GM23248 (cell line): Measurements from ENCODE around the gene KRT83. TPM values are rescaled to one million over a fixed set of nuclear protein-coding genes. Genes with fewer than 3 reads are reported as not detected.

Source experiments
- DNase-seq: peaks from one replicate; pipeline ENCODE4 v3.0.0-alpha.2; 2015
- H2AFZ ChIP-seq: fragments of 200-600 bp; sonication (generic); 2 replicates; pipeline ENCODE4 v1.6.1; 2016; ENCODE audit warnings: antibody characterized with exemption
- H3F3A ChIP-seq: fragments of 200-600 bp; sonication (generic); 2 replicates; pipeline ENCODE4 v1.6.1; 2016; ENCODE audit warnings: mild to moderate bottlenecking, antibody characterized with exemption, mixed run types; ENCODE audit not compliant: insufficient read depth
- H3K27ac ChIP-seq: fragments of 200-600 bp; sonication (generic); 2 replicates; pipeline ENCODE4 v1.5.1; 2016; ENCODE audit warnings: mild to moderate bottlenecking
- H3K27me3 ChIP-seq: fragments of 200-600 bp; sonication (generic); replicated peaks from 2 replicates; pipeline ENCODE4 v1.6.1; 2016; ENCODE audit warnings: mild to moderate bottlenecking; ENCODE audit not compliant: insufficient read depth
- H3K36me3 ChIP-seq: fragments of 200-600 bp; sonication (generic); 2 replicates; pipeline ENCODE4 v1.6.1; 2016; ENCODE audit warnings: low read depth, mild to moderate bottlenecking
- H3K4me1 ChIP-seq: fragments of 200-600 bp; sonication (generic); 2 replicates; pipeline ENCODE4 v1.6.1; 2016; ENCODE audit warnings: mild to moderate bottlenecking; ENCODE audit not compliant: insufficient read depth
- H3K4me2 ChIP-seq: fragments of 200-600 bp; sonication (generic); one replicate; pipeline ENCODE4 v1.6.1; 2016; ENCODE audit warnings: mild to moderate bottlenecking; ENCODE audit not compliant: unreplicated experiment
- H3K4me3 ChIP-seq: fragments of 200-600 bp; sonication (generic); 2 replicates; pipeline ENCODE4 v1.5.1; 2016; ENCODE audit warnings: mild to moderate bottlenecking
- H3K79me2 ChIP-seq: fragments of 200-600 bp; sonication (generic); 2 replicates; pipeline ENCODE4 v1.6.1; 2016; ENCODE audit warnings: mild to moderate bottlenecking; ENCODE audit not compliant: insufficient read depth
- H3K9ac ChIP-seq: fragments of 200-600 bp; sonication (generic); 2 replicates; pipeline ENCODE4 v1.6.1; 2016; ENCODE audit warnings: mild to moderate bottlenecking
- H3K9me2 ChIP-seq: fragments of 200-600 bp; sonication (generic); 2 replicates; pipeline ENCODE4 v1.6.1; 2016; ENCODE audit warnings: mixed run types, mild to moderate bottlenecking, moderate library complexity; ENCODE audit not compliant: insufficient read depth
- H3K9me3 ChIP-seq: fragments of 200-600 bp; sonication (generic); one replicate; pipeline ENCODE4 v1.6.1; 2017; ENCODE audit warnings: low read depth
- H4K20me1 ChIP-seq: fragments of 200-600 bp; sonication (generic); 2 replicates; pipeline ENCODE4 v1.6.0; 2016; ENCODE audit not compliant: insufficient read depth
- EZH2 ChIP-seq: fragments of 200-600 bp; sonication (generic); IDR thresholded peaks from 2 replicates; pipeline ENCODE4 v1.6.1; 2018; ENCODE audit warnings: antibody characterized with exemption, mild to moderate bottlenecking; ENCODE audit not compliant: insufficient read depth, poor library complexity, severe bottlenecking
- EZH2phosphoT487 ChIP-seq: fragments of 200-600 bp; sonication (generic); IDR thresholded peaks from 2 replicates; pipeline ENCODE4 v1.6.1; 2018; ENCODE audit warnings: antibody characterized with exemption, moderate library complexity, mild to moderate bottlenecking, low read depth; ENCODE audit not compliant: insufficient read depth
- WGBS, 2 experiments: methylation state at CpG; one replicate each; pipeline ENCODE4 v1.1.6; 2015 to 2017; ENCODE audit warnings: low lambda C conversion rate in 2 of 2, low coverage in 1 of 2; ENCODE audit errors: missing lambda C conversion rate in 2 of 2; 5-methylcytosine and 5-hydroxymethylcytosine counted together
- in situ Hi-C: fragments of 300-500 bp; cut with MboI; formaldehyde crosslinking; loops from 2 replicates; pipeline ENCODE4 v1.15.0; 2020
- polyA plus RNA-seq: library from polyadenylated mRNA; unstranded; fragments of >200 nt; fragmentation: Nextera tagmentation; extraction: Ambion mirVana; gene quantifications from 2 replicates; pipeline ENCODE4 v1.2.1, GENCODE V29; 2016
- total RNA-seq: library from RNA; depleted of rRNA; stranded (reverse); fragments of >200 nt; shearing (Covaris generic); gene quantifications from 2 replicates; pipeline ENCODE4 v1.2.3, GENCODE V29; 2014

KRT83 gene
- total and polyA plus RNA-seq, 2 experiments from 2014 or later = not detected

DNA sequence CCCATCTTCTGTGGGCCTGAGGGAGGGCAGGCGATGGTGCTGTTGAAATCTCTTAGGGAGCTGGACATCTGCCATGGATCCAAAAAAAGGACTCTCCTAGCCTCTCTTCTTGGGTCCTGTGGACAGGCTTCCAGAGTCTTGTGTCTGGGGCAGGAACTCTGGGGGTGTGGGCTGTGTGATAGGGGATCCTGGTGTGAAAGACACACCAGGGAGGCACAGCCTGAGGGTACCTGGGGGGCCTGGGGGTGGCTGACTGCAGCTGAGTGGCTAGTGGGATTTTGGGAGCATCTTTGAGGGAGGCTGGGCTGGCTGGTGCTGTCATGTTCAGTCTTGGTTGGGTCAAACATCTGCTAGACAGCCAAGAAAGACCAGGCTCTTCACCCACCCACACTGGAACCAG, 1.8 kb upstream of the KRT83 start:
- Histone ChIP-seq H2AFZ (no peak overlapping the region), H3K27me3 (peaks cover 30% of the 10 kb centered on the region), H3K4me3 (no peak overlapping the region), H3F3A (no peaks in the 10 kb centered on the region), H3K9me2 (no peaks in the 10 kb centered on the region), H4K20me1 (no peaks in the 10 kb centered on the region), H3K4me2 (no peak overlapping the region), H3K4me1 (no peaks in the 10 kb centered on the region), H3K9me3 (no peaks in the 10 kb centered on the region), H3K27ac (no peak overlapping the region), H3K79me2 (no peaks in the 10 kb centered on the region), H3K9ac (no peak overlapping the region), H3K36me3 (no peaks in the 10 kb centered on the region)
- DNase-seq = no peak
- no peak for TF ChIP-seq EZH2phosphoT487
- TF ChIP-seq EZH2 = no peak
- WGBS, 2 experiments = 28% methylated on average over 1 of the region's 1 CpG
- in situ Hi-C loops = no loop called here

DNA sequence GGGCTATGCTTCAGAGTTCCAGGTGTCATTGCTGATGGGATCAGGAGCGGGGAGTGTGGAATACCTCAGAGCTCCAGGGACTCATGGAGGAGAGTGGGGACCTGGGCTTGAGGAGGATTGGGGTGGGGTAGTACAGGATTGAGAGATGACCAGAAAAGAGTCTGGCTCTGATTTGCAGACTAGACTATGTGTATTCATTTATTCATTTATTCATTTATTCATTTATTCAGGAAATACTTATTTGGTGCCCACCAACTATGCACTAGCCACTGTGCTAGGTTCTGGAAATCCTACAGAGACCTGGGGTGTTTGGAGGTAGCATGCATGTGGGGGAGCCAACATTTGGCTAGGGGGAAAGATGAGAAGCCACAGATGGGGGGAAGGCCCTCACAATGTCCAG, 871 bp upstream of the KRT83 start:
- no peak overlapping the region for H3K4me3 ChIP-seq
- H3K4me2 ChIP-seq = no peak overlapping the region
- H2AFZ ChIP-seq = no peak overlapping the region
- no peaks in the 10 kb centered on the region for H3K9me2 ChIP-seq
- H3K36me3 ChIP-seq = no peaks in the 10 kb centered on the region
- no peaks in the 10 kb centered on the region for H3F3A ChIP-seq
- H3K9me3 ChIP-seq = no peaks in the 10 kb centered on the region
- 87 to 91% methylated on average over 1 of the region's 1 CpG for WGBS, 2 experiments
- TF ChIP-seq EZH2phosphoT487 (no peak), EZH2 (no peak)
- DNase-seq = no peak
- H4K20me1 ChIP-seq = no peaks in the 10 kb centered on the region
- in situ Hi-C loops = no loop called here
- H3K27ac ChIP-seq = no peak overlapping the region
- no peak overlapping the region for H3K9ac ChIP-seq
- no peaks in the 10 kb centered on the region for H3K79me2 ChIP-seq
- H3K27me3 ChIP-seq = peaks cover 30% of the 10 kb centered on the region
- H3K4me1 ChIP-seq = no peaks in the 10 kb centered on the region

DNA sequence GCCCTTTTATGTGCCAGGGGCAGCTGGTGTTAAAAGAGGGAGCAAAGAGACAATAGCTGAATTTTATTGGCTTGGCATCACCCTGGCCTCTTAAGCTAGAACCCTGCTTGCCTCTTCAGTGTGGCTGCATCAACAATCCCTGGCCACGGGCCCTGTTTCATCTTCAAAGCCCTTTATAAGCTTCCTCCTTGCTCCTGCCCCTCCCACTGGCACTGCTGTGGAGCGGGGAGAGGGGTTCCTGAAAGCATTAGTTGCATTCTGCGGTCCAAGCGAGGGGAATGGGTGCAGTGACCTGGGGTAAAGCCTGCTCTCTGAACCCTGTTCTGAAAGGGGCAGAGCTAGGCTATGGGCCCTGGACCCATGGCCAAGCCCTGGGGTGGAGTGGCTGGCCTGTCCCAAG, 220 bp upstream of the KRT83 start:
- Histone ChIP-seq H3K4me2 (no peak overlapping the region), H4K20me1 (no peaks in the 10 kb centered on the region), H3K9me3 (no peaks in the 10 kb centered on the region), H3K27me3 (peaks cover 30% of the 10 kb centered on the region), H3K9me2 (no peaks in the 10 kb centered on the region), H3K27ac (no peak overlapping the region), H3K4me3 (no peak overlapping the region), H3K36me3 (no peaks in the 10 kb centered on the region), H3F3A (no peaks in the 10 kb centered on the region), H2AFZ (no peak overlapping the region), H3K79me2 (no peaks in the 10 kb centered on the region), H3K9ac (no peak overlapping the region), H3K4me1 (no peaks in the 10 kb centered on the region)
- in situ Hi-C loops = no loop called here
- no peak for DNase-seq
- TF ChIP-seq EZH2 = no peak
- no peak for TF ChIP-seq EZH2phosphoT487
- 58 to 62% methylated on average over 4 of the region's 4 CpGs for WGBS, 2 experiments

DNA sequence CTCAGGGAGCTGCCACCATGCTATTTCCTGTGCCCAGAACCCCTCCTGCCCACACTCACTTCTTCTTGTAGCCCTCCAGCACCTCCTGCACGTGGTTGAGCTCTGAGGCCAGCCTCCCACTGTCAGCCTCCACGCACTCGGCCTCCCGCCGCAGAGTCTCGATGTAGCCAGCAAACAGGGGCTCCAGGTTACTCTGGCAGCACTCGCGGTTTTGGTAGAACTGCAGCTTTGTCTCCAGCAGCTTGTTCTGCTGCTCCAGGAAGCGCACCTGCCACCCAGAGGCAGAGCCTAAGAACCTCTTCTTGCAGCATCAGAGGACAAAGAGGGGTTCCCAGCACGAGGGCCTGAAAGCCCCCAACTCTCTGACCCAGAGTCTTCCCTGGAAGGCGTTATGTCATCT, 2.1 kb downstream of the KRT83 start:
- DNase-seq = no peak
- Histone ChIP-seq H3K9ac (no peak overlapping the region), H3K9me2 (no peaks in the 10 kb centered on the region), H3K79me2 (no peaks in the 10 kb centered on the region), H3F3A (no peaks in the 10 kb centered on the region), H3K27me3 (peaks cover 30% of the 10 kb centered on the region), H3K36me3 (no peaks in the 10 kb centered on the region), H3K4me1 (no peaks in the 10 kb centered on the region), H3K27ac (no peak overlapping the region), H4K20me1 (no peaks in the 10 kb centered on the region), H3K9me3 (no peaks in the 10 kb centered on the region), H3K4me2 (no peak overlapping the region), H2AFZ (no peak overlapping the region), H3K4me3 (no peak overlapping the region)
- TF ChIP-seq EZH2 (no peak), EZH2phosphoT487 (no peak)
- in situ Hi-C loops = no loop called here
- 56 to 64% methylated on average over 11 of the region's 11 CpGs for WGBS, 2 experiments

DNA sequence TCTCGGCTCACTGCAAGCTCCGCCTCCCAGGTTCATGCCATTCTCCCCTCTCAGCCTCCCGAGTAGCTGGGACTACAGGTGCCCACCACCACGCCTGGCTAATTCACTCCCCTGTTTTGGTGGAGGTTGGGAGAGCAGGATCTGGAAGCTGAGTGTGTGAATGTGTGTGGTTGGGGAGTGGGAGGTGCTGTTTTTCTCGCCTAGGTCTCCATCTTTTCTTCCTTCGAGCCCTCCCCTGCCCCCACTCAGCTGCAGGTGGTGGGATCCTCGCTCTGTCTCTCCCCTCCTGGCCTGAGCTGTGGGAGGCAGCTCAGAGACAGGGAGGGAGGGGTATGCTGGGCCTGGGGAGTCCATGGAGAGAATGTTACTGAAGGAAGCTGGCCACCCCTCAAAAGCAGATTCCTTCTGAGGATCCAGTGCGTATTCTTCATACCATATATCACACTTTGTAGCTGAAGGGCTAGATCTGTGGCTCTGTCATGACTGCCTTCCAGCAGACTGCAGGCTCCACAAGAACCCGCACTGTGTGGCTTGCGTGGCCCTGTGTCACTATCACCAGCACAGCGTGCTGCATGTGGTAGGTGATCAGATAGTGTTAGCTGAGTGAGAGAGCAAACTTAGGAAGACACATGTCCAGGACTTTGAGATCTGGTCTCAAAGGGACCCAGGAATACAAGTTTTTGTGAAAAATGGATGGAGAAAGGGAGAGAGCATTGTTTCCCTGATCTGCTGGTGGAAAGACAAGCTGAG, 2.8 kb downstream of the KRT83 start:
- Histone ChIP-seq H3K36me3 (no peaks in the 10 kb centered on the region), H3K27me3 (peaks cover 30% of the 10 kb centered on the region), H3K4me1 (no peaks in the 10 kb centered on the region), H3K9me2 (no peaks in the 10 kb centered on the region), H3K4me3 (no peak overlapping the region), H2AFZ (no peak overlapping the region), H3K9ac (no peak overlapping the region), H3F3A (no peaks in the 10 kb centered on the region), H3K9me3 (no peaks in the 10 kb centered on the region), H3K27ac (no peak overlapping the region), H4K20me1 (no peaks in the 10 kb centered on the region), H3K4me2 (no peak overlapping the region), H3K79me2 (no peaks in the 10 kb centered on the region)
- no peak for DNase-seq
- in situ Hi-C loops = no loop called here
- TF ChIP-seq EZH2phosphoT487 = no peak
- TF ChIP-seq EZH2 = no peak
- WGBS, 2 experiments = 64 to 69% methylated on average over 11 of the region's 11 CpGs
